ENCODE measurements around the gene SEMA5B.

- TF ChIP-seq, protein P1, sequence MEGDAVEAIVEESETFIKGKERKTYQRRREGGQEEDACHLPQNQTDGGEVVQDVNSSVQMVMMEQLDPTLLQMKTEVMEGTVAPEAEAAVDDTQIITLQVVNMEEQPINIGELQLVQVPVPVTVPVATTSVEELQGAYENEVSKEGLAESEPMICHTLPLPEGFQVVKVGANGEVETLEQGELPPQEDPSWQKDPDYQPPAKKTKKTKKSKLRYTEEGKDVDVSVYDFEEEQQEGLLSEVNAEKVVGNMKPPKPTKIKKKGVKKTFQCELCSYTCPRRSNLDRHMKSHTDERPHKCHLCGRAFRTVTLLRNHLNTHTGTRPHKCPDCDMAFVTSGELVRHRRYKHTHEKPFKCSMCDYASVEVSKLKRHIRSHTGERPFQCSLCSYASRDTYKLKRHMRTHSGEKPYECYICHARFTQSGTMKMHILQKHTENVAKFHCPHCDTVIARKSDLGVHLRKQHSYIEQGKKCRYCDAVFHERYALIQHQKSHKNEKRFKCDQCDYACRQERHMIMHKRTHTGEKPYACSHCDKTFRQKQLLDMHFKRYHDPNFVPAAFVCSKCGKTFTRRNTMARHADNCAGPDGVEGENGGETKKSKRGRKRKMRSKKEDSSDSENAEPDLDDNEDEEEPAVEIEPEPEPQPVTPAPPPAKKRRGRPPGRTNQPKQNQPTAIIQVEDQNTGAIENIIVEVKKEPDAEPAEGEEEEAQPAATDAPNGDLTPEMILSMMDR (conservative IDR thresholded peaks at IDR 0.05; ENCODE audit: low read length) = no peak
- no peak for TF ChIP-seq EZH2phosphoT487 (IDR thresholded peaks at IDR 0.05; ENCODE audit: borderline replicate concordance, low read depth, low read length)
Observed at GRCh38 chr3:123019591-123019990, 8.0 kb downstream of the SEMA5B start.
